Inferior parietal cortex (tissue), 1 donor: ENCODE data around the gene TRAK1.
A peak's percentile ranks its signal among the peaks of the same experiment; 100 is the strongest.

Source experiments
- DNase-seq: peaks from one replicate; pipeline ENCODE4 v3.0.0-alpha.2; 2016; ENCODE audit errors: extremely low spot score

TRAK1 gene

DNA sequence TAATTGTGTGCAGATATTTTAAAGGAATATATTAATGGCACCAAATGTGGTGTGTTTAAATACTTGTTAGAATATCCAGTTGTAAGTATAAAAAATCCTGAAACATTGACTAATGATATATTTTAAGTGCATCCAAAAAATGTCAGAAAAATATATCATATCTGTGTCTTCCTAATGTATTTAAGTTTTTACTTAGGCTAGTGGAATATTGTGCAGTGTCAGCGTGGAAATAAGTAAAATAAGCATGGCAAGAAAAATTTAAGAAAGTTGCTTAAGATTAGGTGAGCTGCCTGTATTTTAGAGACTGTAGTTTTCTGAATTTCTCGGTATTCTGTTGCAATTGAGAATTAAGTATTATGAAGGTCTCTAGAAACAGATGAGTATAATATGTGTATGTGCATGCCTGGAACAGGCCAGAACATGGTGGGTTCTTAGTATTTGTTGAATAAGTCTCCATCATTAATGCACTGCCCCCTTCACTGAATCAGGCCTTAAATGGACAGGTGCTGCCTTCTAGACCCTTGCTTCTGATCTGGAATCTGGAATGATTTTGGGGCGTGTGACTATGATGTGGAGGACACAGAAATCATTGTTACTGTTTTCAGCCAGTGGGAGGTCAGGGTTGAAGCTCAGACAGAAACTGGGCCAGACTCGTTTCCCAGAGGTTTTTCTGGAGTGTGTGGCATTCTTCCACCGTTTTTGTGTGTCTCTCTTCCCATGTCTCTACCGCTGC is 86.1 kb downstream of the TRAK1 start:
- DNase-seq, result no peak

DNA sequence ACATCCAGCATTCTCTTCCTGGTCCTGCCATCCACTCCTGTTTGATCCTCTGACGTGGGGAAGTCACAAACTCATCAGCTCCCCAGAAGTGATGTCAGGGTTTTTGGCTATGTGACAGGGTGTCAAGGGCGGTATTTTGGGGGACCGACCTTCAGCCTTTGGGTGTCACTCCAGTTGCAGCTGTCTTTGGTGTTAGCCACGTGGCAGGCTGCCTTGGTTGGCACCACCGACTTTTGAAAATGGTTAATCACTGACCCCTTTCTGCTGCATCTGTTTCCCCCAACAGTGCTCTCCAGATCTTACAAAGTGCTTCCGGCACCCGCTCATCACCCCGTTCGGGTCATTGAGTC is 86.6 kb downstream of the TRAK1 start:
- no peak for DNase-seq

DNA sequence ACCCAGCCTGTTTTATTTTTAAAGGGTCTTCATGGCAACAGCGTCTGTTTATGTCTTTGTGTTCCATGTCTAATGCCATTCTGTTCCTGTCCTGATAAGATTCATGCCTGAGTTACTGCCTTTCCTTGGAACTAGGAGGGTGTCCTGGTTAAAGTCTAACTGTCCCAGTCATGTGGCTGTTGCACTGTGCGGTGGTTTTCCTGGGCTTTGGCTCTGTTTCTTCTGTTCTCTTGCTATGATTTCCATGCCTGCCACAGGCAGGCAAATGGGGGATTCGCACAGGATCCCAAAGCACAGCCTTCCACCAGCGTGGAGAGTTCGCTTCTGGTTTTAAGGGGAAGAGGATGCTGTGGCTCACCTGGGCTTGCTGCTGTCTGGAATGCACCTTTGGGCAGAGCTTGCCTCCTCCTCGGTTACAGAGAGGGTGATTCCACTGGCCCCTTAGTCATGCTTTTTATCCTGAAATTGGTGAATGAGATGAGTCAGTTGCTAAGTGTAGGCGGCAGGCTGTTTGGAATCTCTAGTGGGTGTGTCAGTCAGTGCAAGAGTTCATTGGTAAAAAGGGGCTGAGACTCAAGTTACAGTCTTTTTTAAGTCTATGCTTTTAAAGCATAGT is 88.1 kb downstream of the TRAK1 start:
- DNase-seq, result peak; percentile 56

DNA sequence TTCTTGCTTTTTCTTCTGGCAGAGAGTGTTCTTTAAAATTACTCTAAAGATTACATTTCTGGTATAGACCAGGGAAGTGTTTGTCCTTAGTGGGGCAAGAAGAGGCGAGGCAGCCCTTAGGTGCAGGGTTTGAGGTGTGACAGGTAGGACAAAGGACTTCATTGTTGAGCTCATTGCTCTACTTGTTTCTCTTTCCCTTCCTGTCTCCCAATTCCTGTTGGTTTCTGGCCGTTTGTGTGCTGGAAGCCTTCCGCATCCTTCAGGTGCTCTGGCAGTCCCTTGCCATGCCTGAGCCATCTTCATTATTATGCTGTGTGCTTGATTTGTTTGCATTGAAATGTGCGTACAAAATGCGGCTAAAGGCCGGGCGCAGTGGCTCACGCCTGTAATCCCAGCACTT is 89.7 kb downstream of the TRAK1 start:
- DNase-seq, result no peak

DNA sequence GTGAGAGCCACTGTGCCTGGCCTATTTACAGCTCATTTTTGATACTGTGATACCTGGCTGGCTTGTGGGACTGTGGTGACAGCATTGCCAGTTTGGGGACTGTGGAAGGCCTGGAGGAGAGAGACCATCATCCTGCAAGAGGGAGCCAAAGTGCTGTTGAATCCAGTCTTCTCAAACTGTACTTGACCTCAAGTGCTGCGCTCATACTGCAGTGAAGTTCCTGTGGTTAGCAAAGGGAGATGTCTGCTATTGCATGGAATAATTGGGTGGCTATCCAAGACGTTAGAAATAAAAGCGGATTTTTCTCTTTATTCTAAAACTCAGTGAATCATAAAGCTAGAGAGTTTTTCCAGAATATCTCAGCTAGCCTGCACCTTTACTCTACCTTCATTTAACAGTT is 91.4 kb downstream of the TRAK1 start:
- DNase-seq, result no peak

DNA sequence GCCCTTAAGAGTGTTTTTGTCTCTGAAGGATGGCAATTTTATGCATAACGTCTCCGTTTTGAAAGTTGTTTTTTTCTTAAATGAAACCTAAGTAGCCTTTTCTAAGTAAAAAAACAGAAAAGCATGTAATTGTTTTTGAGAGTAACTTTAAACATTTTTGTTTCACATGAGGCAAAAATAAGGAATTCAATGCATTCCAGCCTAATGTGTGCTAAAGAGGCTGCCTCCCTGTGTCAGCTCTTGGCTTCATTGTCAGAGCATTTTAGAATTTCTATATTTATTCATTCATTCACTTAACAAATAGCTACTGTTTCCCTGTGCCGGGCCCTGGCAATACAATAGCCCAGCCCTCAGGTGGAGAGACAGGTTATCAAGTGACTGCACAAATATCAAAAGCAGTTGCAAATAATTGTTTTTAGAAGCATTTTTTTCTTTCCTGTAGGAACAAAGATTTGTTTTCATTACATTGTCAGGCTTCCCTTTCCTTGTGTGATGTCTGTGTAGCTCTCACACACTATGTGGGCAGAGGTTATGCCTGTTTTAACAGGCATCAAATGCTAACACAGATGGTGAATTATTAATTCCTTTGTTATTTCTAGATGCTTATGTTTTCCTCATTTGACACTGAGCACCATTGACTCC is 93.0 kb downstream of the TRAK1 start:
- no peak for DNase-seq

DNA sequence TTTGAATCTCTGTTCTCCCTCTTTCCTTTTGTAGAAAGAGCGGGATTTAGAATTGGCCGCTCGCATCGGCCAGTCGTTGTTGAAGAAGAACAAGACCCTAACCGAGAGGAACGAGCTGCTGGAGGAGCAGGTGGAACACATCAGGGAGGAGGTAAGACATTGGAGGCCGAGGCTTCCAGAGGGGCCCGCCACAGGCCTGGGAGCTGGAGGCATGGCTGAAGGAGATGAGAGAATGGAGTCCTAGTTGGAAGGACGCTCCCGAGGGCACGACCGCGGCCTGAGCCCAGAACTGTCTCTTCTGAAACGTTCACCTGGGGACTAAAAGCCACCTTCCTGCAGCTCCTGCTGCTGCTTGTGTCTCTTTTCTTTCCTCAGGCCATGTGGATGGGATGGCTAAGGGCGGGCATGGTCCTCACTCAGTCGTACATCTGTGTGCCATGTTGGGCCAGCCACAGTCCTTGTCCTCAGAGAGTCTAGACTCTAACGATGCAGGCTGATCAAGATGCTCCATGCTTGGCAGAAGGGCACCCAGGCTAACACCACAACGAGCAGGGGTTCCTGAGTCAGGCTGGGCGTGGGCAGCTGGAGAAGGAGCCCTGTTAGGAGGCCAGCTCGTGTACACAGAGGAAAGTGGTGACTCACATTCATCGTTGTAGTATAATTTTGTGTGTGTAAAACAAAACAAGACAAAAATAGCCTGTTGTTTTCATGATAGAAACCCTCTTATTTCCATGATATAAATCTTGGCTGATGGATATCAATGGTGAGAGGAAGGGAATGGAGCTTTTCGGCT is 93.7 kb downstream of the TRAK1 start:
- no peak for DNase-seq

DNA sequence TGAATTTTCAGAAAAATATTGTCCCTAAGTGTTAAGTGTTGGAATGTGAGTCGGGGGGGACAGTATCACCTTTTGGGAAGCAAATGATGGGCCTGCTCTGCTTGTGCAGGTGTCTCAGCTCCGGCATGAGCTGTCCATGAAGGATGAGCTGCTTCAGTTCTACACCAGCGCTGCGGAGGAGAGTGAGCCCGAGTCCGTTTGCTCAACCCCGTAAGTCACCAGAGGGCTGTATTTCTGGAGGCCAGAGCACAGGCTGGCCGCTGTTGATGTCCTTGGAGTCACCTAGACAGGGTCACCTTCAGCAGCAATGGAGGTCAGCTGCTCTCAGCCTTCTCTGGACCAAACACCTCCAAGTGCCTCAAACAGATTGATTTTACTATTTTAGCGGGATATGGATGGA is 96.8 kb downstream of the TRAK1 start:
- no peak for DNase-seq

DNA sequence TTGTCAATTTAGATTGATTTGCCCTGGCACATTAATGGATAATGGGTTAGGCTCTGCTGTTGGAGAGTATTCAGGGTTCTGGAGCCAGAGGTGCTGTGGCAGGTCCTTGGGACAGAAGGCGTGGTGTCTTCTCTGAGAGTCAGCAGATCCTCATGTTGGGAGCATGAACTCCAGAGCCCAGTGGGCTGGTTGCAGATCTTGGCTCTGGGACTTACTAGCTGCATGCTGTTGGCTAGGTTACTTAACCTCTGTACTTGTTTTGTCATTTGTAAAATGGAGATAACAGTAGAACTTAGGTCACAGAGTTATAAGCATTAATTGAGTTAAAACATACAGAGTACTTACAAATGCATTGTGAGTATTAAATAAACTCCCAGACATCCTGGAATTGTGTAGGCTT is 97.2 kb downstream of the TRAK1 start:
- no peak for DNase-seq

DNA sequence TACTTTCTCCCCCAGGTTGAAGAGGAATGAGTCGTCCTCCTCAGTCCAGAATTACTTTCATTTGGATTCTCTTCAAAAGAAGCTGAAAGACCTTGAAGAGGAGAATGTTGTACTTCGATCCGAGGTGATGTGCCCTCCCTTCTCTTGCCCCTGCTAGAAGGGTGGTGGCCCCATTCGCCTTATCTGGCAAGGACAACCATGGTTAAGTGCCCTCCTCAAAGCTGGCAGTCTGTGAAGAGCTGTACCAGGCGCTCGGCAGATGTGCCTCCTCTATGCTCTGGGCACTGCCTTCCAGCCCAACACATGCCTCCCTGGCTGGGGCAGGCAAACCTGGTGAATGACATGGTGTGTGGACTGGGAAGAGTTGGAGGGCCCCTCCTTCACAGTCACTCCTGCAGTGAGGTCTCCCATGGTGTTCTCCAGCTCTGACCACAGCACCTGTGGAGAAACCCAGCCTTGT is 97.9 kb downstream of the TRAK1 start:
- DNase-seq, result no peak

DNA sequence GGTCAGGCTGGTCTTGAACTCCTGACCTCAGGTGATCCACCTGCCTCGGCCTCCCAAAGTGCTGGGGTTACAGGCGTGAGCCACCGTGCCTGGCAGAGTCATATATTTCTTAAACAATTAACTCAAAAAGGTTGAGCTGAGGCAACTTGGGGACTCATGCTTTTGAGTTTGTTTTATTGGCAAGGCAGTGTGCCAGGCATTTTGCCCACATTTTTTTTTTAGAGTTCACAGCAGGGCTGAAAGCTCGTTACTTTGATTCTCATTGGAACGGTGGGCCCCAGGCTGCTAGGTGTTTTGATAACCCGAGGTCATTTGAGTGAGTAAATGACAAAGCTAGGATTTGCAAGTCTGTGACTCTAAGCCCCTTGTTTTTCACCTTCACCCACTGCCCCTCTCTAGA is 98.6 kb downstream of the TRAK1 start:
- no peak for DNase-seq

DNA sequence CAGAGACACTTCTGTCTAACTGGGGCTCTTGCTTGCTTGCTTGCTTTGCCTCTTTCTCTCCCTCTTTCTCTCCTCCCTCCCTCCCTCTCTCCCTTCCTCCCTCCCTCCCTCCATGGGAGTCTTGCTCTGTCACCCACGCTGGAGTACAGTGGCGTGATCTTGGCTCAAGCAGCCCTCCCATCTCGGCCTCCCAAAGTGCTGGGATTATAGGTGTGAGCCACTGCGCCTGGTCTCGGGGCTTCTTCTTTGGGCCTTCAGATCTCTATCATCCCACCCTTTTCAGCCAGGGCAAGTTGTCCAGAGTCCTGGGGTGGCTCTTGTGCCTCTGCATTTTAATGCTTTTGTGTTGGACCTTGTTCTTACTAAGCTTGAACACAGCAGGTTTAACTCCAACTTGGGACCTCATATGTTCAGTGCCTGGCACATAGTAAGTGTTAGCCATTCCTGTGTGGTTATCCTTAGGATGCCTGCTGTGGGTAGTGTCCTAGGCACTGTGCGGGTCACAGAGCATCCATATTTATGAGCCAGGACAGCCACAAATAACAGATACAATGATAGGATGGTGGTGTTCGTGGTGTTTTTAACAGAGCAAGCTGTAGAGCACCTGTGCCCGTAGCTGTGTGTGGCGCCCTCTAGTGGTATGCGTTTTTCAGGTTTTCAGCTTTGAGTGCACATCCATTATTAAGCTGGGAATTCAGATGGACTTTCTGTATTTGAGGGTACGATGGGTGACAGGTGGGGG is 99.7 kb downstream of the TRAK1 start:
- peak; percentile 90 for DNase-seq

DNA sequence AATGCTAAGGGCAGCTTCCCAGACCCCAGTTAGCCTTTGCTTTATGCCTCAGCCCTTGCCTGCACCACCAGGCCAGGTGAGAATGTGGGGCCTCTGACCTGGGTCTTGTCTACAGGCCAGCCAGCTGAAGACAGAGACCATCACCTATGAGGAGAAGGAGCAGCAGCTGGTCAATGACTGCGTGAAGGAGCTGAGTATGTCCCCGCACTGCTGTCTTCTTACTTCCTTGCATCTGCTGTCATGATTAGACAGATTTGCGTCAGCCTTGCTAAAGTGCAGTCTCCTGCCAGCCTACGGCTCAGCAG is 100.2 kb downstream of the TRAK1 start:
- DNase-seq, result no peak

DNA sequence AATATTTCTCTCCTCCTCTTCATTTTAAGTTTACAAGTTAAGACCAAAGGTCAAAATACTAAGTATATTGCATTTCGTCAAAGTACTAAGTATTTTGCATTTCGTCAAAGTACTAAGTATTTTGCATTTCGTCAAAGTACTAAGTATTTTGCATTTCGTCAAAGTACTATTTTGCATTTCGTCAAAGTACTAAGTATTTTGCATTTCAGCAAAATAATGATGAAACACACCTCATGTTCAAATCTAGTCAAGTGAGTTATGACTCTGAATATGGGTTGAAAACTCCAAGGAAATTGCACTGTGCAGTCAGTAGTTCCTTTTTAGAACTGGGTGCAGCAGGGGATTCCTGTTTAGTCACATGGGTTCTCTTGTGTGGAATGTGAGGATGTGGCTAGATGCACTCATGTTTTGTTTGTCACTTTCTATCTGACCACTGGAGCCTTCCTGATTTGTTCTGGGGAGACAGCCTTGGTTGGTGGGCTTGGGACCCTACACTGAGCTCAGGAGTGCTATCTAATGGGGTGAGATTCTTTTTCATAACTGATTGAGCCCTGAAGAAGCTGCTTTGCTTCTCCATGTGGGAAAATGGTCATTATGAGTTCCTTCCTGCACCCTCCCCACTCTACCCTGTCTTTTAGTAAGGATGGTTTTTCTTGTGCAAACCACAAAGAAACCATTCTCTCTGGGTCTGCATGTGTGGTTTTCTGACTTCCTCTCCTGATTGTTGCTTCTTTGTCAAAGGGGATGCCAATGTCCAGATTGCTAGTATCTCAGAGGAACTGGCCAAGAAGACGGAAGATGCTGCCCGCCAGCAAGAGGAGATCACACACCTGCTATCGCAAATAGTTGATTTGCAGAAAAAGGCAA is 101.4 kb downstream of the TRAK1 start:
- no peak for DNase-seq

DNA sequence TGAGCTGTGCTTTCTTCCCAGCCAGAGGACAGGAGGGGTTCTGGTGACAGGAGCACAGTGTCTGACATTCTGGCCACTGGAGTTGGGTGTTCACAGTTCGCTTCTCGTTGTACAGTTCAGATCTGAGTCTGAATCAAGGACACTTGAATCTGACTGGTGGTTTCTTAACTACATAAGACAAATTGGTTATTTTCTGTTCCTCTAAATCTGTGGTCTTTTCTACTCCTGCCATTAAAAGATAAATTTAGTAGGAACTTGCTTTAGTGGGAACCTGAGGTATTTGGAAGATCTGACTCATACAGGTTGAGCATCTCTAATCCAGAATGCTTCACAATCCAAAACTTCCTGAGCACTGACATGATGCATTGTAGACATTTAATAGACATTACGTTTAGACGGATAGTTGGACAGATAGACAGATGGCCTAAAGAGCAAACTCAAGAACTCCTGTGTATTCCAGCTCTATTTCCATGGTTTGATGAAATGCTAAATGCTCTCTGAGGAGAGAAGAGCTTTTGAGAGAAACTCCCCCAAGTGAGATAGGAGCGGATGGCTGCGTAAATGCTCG is 103.9 kb downstream of the TRAK1 start:
- DNase-seq, result no peak

DNA sequence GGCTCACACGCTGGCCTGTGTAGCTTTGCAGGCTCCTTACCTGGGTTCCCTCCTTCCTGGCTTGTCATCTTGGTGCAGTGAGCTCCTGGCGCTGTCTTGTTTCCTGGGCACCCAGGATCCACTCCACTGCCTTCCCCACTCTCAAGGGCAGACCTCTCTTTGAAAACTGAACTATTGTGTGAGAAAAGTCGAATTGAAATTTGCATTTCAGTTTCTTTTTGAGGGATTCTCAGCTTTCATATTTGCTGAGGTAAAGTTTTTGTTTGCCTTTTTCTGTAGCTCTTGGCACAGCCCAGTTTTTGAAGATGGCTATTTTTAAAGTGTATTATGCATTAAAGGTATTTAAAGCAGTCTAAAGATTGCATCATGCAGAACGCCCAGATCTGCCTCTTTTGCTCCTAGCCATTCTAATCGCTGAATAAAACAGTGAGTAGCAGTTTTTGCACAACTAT is 104.7 kb downstream of the TRAK1 start:
- DNase-seq, result peak; percentile 25

DNA sequence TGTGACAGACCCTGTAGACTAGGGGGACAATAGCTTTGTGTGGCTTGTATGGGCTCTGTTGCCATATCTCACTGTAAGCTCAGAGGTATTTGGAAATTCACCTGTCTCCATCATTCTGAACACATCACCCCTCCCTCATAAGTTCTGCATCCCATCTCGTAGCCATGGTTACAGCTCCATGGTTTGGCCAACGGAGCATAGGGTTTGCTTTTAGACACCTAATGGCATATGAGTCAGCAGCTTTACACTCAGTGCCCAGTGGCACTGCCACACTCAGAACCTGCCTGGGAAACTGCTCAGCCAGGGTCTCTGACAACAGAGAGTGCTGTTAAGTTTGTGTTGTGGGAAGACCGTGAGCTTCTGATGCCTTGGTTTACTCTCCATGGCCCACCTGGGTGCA is 107.6 kb downstream of the TRAK1 start:
- DNase-seq, result no peak

DNA sequence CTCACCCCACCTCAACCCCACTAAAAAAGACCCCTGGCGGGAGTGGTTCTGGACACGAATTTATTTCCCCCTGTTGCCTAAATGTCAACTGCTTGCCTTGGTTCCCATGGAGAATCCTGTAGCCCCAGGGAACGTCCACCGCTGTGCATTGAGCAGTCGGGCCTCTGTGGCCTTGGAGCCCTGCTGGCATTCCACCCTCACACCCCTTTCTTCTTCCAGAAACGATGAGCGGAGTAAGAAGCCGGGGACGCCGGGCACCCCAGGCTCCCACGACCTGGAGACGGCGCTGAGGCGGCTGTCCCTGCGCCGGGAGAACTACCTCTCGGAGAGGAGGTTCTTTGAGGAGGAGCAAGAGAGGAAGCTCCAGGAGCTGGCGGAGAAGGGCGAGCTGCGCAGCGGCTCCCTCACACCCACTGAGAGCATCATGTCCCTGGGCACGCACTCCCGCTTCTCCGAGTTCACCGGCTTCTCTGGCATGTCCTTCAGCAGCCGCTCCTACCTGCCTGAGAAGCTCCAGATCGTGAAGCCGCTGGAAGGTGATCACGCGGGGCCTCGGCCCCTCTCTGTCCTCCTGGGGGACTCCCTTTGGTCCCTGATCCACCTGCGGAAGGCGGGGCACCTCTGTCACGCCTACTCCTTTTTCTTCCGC is 111.2 kb downstream of the TRAK1 start:
- no peak for DNase-seq

DNA sequence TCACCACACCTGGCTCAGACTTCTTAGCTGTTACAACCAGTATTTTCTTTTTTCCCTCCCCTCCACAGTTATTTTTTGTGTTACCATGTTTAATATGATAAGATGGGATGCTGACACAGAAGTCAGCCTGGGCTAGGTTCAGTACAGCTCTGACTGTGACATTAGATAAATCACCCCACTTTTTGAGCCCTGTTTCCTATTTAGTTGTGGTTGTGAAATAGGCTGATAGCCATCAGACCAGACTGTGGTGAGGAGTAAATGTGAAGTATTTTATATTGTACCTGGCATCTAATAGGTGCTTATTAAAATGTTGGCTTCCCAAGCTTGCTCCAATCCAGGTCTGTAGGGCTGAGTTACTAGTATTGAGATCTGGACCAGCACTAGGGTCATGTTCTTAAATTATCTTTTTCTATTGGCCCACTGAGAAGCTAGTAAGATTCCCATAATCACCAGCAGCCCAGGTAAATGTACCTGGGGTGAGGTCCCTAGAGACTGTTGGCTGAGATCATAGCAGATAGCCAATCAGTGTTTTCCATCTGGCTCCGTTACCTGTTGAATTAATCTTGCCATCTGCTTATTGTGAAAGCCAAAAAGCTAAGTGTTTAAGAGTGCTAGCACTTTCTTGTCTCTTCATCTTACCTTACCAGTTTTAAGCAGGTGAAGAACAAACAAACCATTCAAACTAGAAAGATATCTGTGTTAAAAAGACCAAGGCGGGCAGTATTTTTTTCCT is 113.9 kb downstream of the TRAK1 start:
- DNase-seq, result no peak
